Activated CD4-positive, alpha-beta T cell treated with anti-CD3 and anti-CD28 coated beads for 4 hours (primary cell): ENCODE measurements around the gene CIDEC.
"Not testable (repeated sequence)": the region's sequence is repeated elsewhere in the genome, so short reads cannot be mapped to it uniquely, and the experiment has no call there.

Source experiments
- DNase-seq, 2 donors: peaks; one replicate each; pipeline ENCODE4 v3.0.0-alpha.2; 2020

The CIDEC gene

DNA sequence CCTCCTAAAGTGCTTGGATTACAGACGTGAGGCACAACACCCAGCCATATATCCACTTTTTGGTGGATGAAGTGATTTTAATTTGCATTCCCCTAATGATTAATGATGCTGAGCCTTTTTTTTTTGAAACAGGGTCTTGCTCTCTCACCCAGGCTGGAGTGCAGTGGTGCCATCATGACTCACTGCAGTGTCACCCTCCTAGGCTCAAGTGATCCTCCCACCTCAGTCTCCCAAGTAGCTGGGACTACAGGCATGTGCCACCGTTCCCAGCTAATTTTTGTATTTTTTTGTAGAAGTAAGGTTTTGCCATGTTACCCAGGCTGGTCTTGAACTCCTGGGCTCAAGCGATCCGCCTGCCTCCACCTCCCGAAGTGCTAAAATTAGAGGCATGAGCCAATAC is 8.0 kb downstream of the CIDEC start:
- DNase-seq: not testable (repeated sequence)

DNA sequence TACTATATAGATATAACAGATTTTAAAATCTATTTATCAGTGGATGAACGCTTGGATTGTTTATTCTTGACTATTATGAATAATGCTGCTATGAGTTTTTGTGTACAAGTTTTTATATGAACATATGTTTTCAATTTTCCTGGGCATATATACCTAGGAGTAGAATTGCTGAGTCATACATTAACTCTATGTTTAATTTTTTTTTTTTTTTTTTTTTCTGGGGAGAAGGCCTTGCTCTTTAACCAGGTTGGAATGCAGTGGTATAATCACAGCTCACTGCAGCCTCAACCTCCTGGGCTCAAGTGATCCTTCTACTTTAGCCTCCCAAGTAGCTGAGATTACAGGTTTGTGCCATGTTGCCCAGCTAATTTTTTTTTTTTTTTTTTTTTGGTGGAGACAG is 9.1 kb downstream of the CIDEC start:
- no peak for DNase-seq

DNA sequence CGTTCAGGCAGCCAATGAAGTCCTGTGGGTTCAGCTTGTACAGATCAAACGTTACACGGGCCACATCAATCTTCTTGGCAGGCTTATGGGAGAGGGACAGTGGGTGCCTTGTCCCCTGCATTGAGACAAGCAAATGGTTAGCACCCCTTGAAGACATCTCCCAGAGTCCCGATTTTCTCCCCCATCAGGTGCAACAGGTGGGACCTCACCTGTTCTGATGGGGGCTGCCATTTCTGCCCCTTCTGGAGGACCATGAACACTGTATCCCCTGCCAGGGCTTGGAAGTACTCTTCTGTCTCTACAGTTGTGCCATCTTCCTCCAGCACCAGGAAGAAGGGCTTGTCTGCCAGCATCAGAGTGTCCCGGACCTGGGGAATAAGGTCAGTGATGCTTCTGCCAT is 10.1 kb downstream of the CIDEC start:
- no peak for DNase-seq

DNA sequence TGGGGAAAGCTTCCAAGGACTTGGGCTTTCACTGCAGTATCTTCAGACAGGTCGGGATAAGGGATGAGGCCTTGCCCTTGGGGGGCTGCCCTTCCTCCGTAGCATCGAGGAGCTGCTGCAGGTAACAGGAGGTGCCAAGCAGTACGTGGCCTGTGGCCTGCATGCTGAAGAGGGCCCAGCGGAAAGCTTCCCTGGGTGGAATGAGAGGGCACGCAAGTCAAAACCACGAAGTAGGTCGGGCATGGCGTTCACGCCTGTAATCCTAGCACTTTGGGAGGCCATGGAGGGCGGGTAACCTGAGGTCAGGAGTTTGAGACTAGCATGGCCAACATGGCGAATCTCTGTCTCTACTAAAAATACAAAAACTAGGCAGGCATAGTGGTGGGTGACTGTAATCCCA is 12.9 kb downstream of the CIDEC start:
- no peak for DNase-seq

DNA sequence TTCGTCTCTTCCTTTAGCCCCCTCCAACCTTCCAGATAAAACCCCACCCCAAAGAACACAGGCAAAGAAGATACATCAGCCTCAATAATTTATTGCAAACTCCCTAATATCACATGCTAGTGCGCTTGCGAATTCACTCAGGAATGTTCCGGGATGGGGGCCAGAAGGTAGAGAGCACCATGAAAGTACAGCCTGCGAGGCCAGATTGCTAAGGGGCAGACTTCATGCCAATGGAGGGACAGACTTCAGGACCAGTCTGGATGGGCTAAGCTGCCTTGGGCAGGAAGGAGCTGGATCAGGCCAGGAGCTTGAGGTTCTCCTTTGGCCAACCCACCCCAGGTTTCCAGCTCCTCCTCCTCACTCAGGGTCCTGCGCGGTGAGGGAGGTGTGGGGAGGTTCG is 13.4 kb downstream of the CIDEC start:
- DNase-seq: no peak

DNA sequence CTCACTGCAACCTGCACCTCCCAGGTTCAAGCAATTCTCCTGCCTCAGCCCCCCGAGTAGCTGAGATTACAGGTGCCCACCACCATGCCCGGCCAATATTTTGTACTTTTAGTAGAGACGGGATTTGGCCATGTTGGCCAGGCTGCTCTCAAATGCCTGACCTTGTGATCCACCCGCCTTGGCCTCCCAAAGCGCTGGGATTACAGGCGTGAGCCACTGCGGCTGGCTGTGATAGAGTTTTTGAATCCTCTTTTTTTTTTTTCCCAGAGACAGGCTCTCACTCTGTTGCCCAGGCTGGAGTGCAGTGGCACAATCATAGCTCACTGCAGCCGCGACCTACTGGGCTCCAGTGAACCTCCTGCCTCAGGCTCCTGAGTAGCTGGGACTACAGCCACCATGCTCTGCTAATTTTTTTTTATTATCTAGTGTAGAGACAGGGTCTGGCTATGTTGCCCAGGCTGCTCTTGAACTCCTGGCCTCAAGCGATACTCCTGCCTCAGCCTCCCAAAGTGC is 14.9 kb downstream of the CIDEC start:
- DNase-seq: not testable (repeated sequence)

DNA sequence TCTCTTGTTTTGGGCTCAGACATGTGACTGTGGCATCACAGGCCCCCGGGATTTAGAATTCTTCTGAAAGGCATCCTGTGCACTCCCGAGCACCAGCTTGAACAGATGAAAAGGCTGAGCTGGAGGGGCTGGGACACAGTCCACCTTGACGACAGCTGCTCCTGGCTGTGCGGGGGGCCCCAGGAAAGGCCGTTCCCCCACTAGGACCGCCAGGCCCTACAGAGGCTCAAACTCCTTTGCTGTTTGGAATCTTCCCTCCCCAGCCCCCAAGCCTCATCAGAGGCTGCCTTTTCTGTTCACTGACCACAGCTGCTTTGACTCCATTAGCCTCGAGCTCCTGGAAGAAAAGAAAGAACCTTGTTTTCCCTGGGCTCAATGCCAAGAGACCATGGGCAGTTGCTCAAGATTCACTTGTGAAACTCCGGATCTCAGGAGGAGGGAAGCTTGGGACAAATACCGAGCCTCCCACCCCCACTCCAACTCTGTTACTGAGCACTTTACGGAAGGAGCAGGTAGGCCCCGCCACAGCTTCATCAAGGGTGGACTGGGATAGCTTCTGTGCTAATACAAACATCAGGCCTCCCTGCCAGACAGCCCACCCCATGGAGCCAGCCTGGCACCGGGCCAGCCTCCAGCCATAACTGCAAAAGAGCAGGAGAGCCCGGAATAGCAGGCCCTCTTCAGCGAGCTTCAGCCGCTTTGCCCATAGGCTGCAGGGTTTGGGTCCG is 15.7 kb downstream of the CIDEC start:
- DNase-seq: no peak

DNA sequence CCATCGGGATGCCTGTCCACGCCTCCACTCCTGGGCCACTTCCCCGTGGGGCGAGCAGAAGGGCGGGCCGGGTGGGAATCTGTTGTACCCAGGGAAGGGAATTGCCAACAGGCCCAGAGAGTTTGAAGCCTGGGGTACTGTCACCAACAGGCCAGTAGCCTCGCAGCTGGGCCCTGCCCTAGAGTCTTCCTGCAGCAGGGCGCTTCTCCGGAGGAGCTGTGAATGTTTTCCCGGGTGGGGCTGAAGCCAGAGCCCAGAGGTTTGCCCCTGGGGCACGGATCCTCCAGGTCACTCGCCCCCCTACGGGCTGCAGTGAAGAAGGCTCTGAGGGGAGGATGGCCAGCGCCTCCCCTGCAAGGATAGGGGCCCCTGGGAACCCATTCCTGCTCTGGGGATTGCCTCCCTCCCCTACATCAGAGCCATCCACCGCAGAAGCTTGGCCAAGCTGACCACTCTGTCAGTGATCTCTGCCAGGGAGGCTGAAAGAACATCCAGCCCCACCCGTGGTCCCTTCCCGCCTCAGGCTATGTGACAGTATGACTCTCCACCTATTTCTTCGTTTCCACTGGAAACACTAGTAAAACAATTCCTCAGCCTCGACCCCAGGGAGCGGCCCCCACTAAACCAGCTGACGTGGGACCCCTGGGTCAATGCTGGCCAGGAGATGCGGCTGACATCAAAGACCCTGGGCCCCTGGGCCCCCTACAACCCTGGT is 16.8 kb downstream of the CIDEC start:
- DNase-seq: no peak

DNA sequence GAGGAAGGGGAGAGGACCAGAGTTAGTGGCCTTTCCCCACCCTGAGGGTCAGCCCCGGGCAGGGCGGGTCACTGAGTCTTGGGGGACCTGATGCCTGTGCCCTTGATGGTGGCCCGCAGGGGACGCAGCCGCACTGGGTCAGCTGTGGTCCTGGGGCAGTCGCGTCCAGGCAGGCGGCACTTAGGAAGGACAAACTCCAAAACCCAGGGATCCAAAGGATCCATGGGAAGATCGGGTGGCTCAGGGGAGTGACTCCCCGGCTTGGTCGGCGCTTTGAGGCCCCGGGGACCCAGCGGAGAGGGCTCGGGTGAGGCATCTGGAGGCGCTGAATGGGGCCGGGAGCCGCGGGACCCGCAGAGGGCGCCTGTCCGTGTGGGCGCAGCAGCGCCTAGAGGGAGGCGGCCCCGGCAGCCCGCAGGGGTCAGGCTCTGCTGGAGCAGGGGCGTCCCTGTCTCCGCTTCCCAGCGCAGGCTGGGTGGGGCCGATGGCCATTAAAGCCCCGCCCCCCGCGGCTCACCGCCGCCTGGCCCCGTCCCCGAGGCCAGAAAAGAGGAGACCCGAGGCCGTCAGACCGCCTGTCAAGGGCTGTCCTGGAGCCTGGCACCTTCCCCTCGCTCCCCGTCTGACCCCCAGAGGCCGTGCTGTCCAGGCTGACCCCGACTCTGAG is 17.5 kb downstream of the CIDEC start:
- DNase-seq: peak; percentile 24 to 32

DNA sequence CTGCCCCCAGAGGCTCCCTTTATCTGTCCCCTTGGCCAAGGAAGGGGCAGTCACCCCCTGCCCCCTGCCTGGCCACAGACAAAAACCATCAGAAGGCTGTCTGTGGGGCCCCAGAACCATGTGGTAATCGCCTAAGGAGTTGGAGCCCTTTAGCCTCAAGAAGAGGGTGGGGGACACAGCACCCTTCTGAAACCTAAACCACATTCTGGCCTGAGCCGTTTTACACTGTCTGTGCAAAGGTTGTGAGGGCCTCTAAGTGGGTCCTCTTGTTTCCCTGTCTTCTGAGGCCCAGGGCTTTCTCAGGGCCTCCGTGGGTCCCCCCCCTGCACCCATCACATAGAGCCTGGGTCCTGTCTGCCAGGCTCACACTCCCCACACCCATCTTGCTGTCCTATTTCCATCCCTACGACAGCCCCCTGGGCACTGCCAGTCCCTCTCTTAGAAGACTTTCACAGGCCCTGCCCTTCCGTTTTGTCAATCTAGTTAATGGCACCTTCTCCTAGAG is 18.4 kb downstream of the CIDEC start:
- DNase-seq: no peak

DNA sequence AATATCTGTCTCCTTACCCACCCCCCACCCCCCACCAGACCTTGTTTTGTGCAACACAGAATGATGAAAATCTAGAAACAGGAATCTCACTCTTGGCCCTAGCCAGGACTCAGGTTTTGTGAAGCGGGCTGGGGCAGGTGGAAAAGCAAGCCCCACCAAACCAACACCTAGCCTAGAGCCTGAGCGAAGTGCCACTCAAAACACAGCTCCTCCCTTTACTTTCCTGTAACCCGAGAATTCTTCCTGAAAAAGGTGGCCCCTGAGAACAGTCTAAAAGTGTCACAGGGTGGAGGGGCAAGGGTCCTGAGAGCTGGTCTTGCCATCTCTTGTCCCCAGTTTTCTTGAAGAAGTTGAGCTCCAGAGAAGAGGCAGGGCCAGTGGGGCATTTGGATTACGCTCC is 18.9 kb downstream of the CIDEC start:
- no peak for DNase-seq

DNA sequence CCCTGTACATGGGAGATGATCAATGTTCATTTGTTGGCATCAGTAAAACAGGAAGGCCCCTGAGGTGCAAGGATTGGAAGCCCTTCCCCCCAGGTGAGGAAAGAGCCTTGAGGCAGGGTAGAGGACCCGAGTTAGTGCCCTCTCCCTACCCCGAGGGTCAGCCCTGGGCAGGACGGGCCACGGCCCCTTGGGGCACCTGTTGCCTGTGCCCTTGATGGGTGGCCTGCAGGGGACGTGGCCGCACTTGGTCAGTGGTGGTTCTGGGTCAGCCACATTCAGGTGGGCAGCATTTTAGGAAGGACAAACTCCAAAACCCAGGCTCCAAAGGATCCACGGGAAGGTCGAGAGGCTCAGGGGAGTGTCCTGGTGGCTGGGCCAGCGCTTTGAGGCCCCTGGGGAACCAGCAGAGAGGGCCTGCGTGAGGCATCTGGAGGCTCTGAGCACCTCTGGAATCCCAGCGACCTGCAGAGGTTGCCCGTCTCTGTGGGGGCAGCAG is 20.5 kb downstream of the CIDEC start:
- no peak for DNase-seq

DNA sequence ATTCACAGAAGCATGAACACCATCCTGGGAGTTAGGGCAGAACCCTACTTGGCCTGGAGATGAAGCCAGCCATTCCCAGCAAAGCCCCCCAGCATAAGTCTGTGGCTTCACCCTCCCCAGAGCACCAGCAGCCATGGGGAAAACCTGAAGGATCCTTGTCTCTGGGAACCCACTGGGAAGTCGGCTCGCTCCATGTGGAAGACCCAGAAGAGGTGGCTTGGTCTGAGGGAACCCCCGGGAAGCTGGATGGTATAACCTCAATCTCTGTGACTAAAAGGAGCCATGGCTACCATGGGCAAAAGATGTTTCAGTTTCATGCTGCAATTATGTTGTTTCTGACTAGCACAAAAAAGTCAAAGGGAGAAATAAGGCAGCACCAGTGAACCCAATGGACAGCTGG is 24.5 kb downstream of the CIDEC start:
- DNase-seq: no peak

DNA sequence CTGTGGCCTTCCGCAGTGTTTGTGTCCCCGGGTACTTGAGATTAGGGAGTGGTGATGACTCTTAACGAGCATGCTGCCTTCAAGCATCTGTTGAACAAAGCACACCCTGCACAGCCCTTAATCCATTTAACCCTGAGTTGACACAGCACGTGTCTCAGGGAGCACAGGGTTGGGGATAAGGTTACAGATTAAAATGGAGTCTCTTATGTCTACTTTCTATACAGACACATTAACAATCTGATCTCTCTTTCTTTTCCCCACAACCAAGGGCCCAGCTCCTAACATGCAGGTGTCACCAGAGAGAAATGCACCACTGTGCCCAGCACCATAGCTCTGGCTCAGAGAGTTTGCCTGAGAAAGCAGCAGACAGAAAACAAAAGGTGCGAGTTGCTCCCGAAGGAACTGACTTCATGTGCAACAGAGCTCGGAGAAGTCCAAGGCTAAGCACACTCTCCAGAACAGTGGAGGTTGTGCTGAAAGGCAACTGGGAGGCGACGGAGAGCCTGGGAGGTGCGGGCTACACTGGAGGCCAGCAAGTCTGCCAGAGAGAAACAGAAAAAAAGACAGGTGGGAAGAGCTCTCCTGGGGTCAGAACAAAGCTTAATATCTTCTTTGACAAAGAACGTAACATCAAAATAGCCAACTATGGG is 25.6 kb downstream of the CIDEC start:
- DNase-seq: not testable (repeated sequence)

DNA sequence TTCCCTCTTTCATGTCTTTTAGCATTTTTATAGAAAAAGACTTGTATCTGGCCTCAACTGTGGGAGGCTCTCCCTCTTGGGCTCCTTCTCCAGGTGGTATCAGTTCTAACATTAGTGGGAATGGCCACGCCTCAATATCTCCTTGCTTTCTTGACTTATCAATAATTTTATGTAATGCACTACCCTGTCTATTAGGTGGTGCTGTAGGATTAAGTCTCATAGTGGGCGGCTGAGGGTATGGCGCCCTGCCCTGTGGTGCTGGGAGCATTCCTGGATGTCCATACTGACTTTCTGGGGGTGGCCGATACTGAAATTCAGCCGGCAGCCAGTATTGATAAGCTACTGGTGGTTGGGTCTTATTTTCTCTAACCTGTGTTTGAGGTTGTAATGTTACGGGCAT is 27.5 kb downstream of the CIDEC start:
- no peak for DNase-seq

DNA sequence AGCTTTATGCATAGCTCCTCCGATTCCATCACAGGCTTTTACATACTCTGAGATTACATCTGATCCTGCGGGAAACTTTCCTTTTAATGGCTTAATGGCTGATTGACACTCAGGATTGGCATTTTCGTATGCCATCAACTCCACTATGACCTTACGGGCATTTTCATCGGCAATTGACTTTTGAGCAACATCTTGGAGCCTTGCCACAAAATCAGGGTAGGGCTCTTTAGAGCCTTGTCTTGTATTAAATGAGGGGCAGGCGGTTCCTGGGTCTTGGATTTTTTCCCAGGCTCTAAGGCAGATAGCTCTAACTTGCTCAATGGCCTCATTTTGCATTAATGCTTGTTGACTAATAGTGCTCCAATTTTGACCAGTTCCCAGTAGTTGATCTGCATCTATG is 28.1 kb downstream of the CIDEC start:
- DNase-seq: not testable (repeated sequence)

DNA sequence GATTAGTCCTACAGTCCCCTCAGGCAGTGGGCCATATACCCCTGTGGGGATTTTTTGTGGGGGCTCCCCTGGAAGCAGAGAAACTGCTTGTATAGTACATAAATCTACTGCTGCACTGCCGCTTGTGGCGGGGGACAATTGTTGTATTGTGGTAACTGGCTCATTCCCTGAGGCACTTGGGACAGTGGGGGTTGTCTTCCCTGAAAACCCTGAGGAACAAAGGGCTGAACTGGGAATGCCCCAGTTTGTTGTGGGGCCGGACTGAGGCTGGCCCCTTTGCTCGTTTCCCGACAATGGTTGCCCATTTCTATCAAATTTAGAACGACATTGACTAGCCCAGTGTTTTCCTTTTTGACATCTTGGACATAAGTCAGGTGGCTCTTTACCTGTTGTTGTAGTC is 28.7 kb downstream of the CIDEC start:
- DNase-seq: not testable (repeated sequence)

DNA sequence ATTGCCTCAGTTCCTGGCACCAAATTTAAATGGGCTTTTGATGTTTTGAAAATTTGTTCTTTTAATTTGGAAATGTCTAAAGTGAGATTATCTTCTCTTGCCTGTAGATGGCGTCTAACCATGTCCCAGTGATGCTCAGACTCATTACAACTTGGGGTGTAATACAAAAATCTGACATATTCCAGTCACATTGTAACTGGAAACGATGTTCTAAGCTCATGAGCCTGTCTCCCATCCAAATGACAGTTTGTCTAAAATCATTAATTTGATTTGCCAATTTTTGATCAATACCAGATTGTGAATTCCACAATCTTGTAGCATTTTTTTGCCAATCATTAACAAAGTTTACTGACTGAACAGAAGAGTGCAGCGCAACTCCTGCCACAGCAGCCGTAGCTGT is 31.2 kb downstream of the CIDEC start:
- DNase-seq: not testable (repeated sequence)

DNA sequence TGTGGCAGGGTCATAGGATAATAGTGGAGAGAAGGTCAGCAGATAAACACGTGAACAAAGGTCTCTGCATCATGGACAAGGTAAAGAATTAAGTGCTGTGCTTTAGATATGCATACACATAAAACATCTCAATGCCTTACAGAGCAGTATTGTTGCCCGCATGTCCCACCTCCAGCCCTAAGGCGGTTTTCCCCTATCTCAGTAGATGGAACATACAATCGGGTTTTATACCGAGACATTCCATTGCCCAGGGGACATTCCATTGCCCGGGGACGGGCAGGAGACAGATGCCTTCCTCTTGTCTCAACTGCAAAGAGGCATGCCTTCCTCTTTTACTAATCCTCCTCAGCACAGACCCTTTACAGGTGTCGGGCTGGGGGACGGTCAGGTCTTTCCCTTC is 32.2 kb downstream of the CIDEC start:
- DNase-seq: not testable (repeated sequence)

DNA sequence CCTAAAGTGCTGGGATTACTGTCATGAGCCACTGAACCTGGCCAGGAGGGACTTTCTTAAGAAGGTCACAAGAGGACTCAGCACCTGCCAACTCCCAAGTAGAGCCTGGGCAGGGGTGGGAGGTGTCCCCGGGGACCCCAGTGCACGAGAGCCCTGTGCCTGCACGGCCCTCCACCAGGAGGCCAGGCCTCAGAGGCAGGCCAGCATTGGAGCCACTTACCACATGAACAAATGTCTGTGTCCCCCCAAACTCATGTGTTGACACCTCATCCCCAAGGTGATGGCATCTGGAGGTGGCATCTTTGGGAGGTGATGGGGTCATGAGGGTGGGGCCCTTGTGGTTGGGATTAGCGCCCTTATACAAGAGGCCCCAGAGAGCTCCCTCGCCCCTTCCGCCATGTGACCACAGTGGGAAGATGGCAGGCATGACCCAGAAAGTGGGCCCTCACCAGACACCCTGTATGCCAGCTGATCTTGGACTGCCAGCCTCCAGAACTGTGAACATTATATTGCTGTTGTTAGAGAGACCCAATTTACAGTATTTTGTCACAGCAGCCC is 33.0 kb downstream of the CIDEC start:
- DNase-seq: no peak

DNA sequence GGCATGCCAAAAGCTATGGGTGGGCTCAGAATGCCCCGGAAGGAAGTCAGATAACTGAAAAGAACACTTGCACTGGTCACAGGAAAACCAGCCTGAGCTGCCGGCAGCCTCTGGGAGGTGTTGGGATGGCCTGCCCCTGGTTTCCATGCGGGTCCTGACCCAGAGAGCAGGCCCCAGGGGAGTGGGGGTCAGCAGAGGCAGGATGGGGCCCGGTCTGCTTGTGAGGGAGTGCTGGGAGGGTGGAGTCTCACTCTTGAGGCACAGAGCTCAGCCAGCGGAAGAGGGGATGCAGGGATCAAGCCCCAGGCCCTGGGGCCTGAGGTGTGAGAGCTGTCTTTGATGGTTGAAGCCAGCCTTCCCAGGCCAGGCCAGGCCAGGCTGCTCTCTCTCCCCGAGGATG is 33.8 kb downstream of the CIDEC start:
- no peak for DNase-seq

DNA sequence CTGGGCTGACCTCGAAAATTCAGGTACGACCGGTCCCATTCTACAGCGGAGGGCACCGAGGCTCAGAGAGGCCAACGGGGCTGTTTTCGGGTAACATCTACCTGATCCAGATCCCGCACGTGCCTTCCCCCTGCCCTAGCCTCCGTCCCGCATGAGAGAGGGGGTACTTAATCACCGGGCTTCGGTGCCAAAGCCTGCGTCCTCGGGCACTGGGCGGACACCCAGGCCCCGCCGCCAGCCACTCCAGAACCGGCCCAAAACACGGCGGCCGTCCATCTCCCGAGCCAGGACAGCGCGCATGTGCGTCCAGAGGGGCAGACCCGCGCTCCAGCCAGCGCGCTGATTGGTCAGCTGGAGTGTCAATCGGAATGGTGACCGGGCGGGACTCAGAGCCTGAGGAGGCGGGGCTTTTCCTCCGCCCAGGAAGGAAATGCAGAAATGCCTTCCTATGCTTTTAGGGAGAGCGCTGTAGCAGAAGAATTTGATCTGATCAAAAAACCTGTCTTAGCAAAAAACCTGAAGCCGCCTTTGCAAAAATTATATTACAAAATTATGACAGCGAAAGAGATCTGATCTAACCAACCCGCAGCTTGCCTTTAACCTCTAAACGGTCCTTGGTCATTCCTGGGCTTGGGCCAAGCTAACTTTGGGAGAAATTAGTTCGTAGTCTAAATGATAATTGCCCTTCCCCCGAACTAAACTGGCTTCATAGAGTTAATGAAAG is 36.2 kb downstream of the CIDEC start, which contains the start of gene RPUSD3:
Gene RPUSD3 (minus strand): TSS at position 294 of the 724 bp plus-strand sequence. CDS start 18 bp downstream, at position 276.
- peak; percentile 93 to 98 for DNase-seq
